HG03354 (cell line): Measurements from ENCODE around the gene MAST1.
A peak's percentile ranks its signal among the peaks of the same experiment; 100 is the strongest.
"Not testable (repeated sequence)": the region's sequence is repeated elsewhere in the genome, so short reads cannot be mapped to it uniquely, and the experiment has no call there.

Source experiments
- ATAC-seq: cut with Tn5 transposase; IDR thresholded peaks from one replicate; pipeline ENCODE4 v1.9.1; 2021; ENCODE audit warnings: mild to moderate bottlenecking; ENCODE audit not compliant: unreplicated experiment, poor library complexity, severe bottlenecking

The MAST1 gene

DNA sequence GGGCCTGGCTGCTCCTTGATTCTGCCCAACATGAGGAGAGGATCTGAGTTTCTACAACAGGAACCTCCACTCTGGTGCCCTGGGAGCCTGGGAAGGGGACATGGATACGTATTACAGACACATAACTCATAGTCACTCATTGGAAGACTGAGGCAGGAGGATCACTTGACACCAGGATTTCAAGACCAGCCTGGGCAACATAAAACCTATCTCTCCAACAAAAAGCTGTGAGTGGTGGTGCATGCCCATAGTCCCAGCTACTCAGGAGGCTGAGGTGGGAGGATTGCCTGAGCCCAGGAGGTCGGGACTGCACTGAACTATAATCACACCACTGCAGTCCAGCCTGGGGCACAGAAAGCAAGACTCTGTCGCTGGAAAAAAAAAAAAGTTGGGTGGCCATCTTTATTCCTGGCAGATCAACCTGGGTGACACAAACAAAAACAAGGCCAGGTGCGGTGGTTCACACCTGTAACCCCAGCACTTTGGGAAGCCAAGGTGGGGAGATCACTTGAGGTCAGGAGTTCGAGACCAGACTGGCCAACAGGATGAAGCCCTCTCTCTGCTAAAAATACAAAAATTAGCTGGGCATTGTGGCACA, 49.8 kb downstream of the MAST1 start:
- ATAC-seq = no peak

DNA sequence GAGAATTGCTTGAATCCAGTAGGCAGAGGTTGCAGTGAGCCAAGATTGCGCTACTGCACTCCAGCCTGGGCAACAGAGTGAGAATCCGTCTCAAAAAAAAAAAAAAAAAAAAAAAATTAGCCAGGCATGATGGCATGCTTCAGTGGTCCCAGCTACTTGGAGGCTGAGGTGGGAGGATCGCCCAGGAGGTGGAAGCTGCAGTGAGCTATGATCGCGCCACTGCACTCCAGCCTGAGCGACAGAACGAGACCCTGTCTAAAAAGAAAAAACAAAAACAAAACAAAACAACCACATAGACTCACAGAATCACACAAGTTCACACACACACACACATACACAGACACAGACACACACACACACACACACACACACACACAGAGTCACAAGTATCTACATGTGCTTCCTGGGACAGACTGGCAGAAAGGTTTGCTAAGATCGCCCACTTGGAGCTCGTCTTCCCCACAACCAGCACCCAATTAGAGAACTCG, 52.0 kb downstream of the MAST1 start:
- not testable (repeated sequence) for ATAC-seq

DNA sequence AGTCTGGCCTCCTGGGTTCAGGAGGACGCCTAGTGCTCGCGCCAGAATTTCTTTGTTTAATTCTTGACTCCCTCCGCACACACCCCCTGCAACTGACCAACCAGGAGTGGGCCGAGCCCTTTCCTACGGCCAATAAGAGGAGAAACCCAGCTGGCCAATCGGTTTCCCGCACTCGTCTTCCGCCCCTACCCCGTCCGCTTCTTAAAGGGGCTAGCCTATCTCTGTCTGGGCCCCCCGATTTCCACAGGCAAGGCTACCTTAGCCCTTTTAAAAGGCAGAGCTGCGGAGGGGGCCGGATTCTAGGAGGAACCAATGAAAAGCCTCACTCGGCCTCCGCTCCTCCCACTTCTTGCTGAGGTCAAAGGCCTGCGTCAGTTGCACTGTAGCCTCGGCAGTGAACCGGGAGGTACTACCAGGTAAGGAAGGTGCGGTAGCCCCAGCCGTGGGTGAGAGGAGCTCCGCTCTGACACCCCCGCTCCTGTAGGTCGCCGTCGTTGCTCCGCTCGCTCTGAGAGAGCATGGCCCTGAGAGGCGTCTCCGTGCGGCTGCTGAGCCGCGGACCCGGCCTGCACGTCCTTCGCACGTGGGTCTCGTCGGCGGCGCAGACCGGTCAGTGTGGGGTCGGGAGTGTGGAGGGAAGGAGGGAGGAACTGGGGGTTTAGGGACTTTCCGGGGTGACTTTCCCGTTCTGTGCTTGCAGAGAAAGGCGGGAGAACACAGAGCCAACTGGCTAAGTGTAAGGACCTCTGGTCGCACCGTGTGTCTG, 52.7 kb downstream of the MAST1 start, which contains the start of gene GCDH:
GCDH (plus strand) TSS at position 374 of the 766 bp plus-strand sequence; CDS start at position 519, 145 bp downstream.
- ATAC-seq = peak; percentile 90

DNA sequence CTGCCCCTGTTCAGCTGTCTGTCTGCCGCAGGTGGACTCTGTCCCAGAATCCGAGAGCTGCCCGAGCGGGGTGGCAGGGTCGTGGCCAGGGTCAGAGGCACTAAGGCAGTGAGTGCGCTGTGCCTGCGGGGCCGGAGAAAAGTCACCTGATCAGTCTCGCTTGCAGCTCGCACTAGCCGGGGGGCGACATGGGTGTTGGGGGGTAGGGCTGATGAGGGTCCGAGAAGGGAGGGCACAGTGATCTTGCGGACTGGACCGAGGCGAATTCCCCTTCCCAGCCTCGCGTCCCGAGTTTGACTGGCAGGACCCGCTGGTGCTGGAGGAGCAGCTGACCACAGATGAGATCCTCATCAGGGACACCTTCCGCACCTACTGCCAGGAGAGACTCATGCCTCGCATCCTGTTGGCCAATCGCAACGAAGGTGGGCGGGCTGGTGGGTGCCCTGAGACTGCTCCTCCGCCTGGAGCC, 53.3 kb downstream of the MAST1 start:
- ATAC-seq = peak; percentile 10

DNA sequence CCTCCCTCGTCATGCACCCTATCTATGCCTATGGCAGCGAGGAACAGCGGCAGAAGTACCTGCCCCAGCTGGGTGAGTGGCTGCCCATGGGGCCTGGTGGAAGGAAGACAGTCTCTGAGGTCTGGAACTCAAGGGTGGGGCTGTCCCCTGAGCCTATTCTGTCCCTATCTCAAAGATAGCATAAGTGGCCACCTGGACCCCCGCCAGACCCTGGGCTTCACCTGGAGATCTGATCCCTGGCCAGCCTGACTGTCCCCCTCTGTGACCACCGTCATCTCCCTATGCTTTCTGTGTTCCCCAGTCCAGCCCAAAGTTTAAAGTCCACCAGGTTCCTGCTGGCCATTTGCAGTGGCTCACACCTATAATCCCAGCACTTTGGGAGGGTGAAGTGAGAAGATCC, 55.3 kb downstream of the MAST1 start:
- ATAC-seq = no peak

DNA sequence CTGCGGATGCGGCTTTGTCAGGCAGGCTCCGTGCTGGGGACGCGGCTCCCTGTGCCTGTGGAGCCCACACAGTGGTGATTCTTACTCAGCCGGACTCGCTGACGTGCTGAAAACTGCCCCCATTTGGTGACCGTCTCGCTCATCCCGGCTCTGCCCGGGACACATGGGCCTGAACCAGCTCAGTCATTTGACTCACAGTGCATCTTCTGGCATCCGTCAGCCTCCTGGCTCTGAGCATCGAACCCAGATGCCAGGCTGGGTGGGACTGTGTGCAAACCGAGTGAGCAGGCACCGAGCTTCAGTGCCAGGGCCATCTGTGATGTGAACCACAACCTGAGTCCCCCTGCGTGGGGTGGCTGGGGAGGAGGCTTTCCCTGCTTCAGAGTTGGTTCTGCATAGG, 58.1 kb downstream of the MAST1 start:
- no peak for ATAC-seq

DNA sequence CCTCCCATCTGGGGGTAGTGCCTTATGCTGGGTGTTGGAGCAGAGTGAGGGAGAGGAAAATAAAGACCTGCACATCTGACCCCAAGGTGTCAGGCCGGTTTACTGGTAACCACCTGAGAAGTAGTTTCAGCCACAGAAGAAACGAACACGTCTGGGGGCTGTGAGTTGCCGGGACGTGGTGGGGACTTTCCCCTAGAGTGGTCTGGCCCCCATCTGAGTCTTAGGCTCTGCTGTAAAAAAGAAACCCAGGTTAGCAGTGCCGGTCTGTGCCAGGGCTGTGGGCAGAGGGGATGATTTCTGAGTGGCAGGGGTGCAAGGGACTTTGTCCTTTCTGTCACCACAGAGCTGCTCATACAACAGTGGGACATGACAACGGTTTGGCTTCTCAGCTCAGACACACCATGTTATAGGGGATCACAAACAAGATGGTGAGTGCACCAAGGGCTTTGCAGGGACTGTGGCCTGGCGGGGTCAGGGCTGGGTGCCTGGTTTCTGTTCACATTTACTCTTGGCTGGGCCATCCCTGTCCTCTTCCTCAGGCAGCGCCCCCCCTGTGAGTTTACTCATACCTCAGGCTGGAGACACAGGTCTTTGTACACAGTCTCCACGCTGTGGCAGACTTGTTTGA, 61.7 kb downstream of the MAST1 start:
- peak; percentile 86 for ATAC-seq

DNA sequence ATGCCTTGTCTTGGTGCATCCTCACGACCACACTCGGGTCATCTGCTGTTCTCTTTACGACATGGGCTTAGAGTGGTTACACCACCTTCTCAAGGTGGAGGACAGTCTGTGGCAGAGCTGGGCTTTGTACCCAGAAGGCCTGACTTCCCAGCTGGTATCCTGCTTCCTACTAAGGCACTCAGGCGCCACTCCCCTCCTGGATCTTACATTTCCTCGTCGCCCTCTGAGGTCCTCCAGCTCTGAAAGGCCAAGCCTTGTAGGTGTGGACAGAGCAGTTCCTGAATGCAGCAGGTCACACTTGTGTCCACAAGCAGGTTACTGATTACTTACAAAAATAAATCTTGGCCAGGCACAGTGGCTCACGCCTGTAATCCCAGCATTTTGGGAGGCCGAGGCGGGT, 68.9 kb downstream of the MAST1 start:
- ATAC-seq = no peak

DNA sequence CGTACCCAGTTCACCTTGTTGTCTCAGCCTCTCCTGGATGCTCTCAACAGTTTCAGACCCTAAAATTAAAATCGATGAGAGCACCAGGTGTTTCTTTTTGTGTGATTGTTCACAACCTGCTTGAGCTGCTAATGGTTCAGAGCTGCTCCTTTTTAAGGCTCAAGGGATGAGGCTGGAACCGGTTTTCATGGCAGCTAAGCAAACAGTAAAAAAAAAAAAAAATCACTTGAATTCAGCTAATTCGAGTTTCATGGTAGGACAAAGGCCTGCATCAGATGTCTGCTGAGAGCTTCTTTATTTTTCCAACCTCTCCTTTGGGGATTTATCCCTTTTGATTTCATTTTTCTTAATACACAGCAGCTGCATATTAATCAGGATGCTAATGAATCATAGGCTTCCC, 74.3 kb downstream of the MAST1 start:
- ATAC-seq = no peak

DNA sequence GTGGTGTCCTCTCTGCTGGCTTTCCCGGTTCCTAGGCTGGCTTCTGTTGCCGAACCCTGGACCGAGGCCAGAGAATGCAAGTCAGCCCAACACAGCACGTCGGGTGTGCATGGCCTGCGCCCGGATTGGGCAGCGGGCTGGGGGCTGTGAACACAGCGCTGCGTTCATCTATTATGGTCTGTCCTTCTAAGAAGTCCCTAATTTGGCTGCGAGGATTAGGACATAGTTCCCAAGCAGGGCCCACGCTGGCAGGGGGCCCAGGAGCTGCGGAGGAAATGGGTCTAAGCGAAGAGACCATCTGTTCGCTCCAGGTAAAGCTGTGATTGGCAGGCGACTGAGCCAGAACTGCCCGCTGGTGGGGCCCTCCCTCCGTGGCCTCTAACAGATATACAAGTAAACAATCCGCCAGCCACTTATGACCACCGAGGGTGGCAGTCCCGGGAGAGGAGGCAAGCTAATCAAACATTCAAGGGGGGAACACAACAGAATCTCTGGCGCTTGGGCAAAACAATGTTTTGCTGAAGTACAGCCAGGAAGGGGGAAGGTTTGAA, 74.8 kb downstream of the MAST1 start:
- no peak for ATAC-seq

DNA sequence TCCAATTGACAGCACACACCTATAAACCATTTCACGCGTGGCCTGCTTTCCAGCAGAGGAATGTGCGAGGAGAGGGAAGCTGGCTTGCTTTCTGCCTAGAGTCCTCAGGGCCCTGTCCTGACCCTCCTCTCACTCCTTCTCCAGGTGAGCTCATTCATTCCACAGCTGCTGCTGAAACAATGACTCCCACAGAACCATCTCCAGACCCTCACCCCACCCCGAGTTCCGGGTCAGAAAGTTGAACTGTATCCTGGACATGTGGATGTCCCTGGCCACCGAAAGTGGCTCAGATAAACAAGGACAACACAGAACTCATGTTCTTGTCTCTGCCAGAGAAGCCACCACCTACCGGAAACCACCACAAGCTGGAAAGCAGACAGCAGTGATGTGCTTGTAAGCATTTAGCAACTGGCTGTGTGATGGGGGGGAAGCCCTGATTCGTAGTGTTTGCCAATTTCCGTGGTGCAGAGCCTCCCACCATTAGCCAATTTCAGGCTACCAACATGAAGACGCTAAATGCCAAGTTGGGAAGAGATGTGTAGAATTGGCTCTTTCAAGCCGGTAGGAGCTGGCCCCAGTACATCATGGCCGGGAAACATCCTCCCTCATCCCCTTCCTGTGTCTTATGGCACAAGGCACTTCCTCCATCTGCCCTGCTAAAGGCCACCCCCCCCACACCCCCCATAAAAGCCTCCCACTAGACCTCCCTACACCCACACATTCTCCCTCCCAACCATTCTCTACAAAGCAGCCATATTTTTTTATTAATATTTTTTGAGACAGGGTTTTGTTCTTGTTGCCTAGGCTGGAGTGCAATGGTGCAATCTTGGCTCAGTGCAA, 75.8 kb downstream of the MAST1 start:
- ATAC-seq = no peak

DNA sequence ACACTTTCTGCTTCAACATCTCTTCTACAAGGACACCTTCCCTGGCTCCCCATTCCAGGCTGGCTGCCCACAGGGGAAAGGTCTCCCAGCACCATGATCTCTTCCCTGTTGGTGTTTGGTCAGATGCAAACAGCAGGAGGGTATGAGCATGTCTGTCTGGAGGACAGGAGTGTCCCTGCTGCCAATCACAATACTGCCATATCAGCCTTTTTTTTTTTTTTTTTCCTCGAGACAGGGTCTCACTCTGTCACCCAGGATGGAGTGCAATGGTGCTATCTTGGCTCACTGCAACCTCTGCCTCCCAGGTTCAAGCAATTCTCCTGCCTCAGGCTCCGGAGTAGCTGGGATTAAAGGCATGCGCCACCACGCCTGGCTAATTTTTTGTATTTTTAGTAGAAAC, 77.5 kb downstream of the MAST1 start:
- not testable (repeated sequence) for ATAC-seq

DNA sequence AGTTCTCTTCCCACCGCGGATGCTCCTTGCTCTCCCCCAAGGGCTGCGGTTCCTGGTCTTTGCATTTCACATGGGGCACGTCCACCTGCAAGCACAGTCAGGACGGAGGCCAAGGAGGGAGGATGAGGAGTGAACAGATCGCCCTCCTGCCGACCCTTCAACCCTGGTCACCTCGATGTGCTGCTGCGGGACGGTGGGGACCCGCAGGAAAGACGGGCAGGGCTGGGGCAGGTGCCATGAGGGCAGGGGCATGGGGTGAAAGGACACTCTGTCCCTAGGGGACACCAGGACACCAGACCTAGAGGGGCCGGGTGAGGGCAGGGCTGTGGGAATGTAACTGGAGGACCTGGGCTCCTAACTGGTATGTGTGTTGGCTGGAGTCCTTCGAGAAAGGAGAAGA, 79.9 kb downstream of the MAST1 start:
- ATAC-seq = no peak

DNA sequence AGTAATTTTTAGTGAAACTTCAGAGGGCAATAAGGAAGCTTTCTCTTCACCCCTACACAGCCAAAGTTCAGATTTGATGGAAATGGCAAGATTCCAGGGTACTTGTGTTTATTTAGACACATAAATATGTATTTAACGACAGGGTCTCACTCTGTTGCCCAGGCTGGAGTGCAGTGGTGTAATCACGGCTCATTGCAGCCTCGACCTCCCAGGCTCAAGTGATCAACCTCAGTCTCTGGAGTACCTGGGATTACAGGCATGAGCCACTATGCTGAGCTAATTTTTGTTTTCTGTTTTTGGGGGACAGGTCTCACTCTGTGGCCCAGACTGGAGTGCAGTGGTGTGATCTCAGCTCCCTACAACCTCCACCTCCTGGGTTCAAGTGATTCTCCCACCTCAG, 82.7 kb downstream of the MAST1 start:
- ATAC-seq = no peak

DNA sequence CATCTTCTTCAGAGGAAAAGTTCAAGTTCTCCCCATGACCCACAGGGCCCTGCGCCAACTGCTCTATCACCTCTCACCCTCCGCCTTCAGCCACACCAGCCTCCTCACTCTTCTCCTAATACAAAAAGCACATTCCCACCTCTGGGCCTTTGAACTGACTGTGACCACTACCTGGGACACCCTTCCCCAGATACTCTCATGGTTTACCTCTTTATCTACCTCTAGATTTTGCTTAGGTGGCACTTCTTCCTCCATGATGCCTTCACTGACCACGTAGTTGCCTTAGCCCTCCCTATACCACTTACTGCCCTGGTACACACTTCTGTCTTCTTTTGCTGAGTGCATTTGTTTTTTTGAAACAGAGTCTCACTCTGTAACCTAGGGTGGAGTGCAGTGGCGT, 84.6 kb downstream of the MAST1 start:
- no peak for ATAC-seq
